HepG2 (cell line): ENCODE data around the gene SLC25A25. TPM values are rescaled to one million over a fixed set of nuclear protein-coding genes. Genes with fewer than 3 reads are reported as not detected.

Source experiments
- ATAC-seq: fragments of 200-7000 bp; cut with Tn5 transposase; 3 replicates; pipeline ENCODE4 v1.9.1; 2020; ENCODE audit warnings: mild to moderate bottlenecking, moderate library complexity
- BruUV-seq: library from RNA; stranded (reverse); fragments of 400-500 nt; replicated peaks from 2 replicates; lab custom pipeline; 2021; lab: Mats Ljungman, UMichigan
- CTCF ChIA-PET: fragments of 300-600 bp; formaldehyde crosslinking; extraction: SDS; loops from one replicate; lab custom pipeline; 2021; ENCODE audit warnings: low total read pairs, inconsistent platforms, low intra/inter-chr PET ratio; lab: Yijun Ruan, JAX
- POLR2A ChIA-PET: fragments of 350-600 bp; sonication (Branson Sonifier 250); formaldehyde crosslinking; loops from one replicate; lab custom pipeline; 2020; ENCODE audit warnings: antibody characterized with exemption, inconsistent platforms; lab: Yijun Ruan, JAX
- DNase-seq: peaks from one replicate; pipeline ENCODE4 v3.0.0-alpha.2; 2015; ENCODE audit warnings: low spot score
- FAIRE-seq: peaks from 3 replicates; lab custom pipeline; 2011; peaks lifted over from hg19 to GRCh38; lab: Jason Lieb, UNC
- H2AFZ ChIP-seq: one replicate; pipeline ENCODE4 v1.6.1; 2011; ENCODE audit warnings: low read length, inconsistent platforms
- H3K27ac ChIP-seq: fragments of 300-600 bp; 3 replicates; pipeline ENCODE4 v1.8.0; 2011; ENCODE audit warnings: mixed run types, mild to moderate bottlenecking, mixed read lengths, low read length, inconsistent platforms; ENCODE audit not compliant: insufficient read depth; ENCODE audit errors: extremely low read length
- H3K27me3 ChIP-seq, 2 experiments: fragments of 200-600 bp in 1 of 2; 2 replicates in 1 of 2; 3 replicates in 1 of 2; pipeline versions ENCODE4 v1.6.0 to v1.8.0; 2011; ENCODE audit warnings: low read length in 2 of 2, mild to moderate bottlenecking in 2 of 2, moderate library complexity in 2 of 2, inconsistent platforms in 1 of 2; ENCODE audit not compliant: insufficient read depth in 2 of 2, control insufficient read depth in 1 of 2
- H3K36me3 ChIP-seq, 2 experiments: fragments of 200-600 bp in 1 of 2; replicated peaks in 1 of 2; 2 replicates in 1 of 2; 3 replicates in 1 of 2; pipeline versions ENCODE4 v1.5.1 to v1.8.0; 2011; ENCODE audit warnings: low read length in 2 of 2, inconsistent platforms in 1 of 2; ENCODE audit not compliant: insufficient read depth in 2 of 2, control insufficient read depth in 1 of 2
- H3K4me1 ChIP-seq: 2 replicates; pipeline ENCODE4 v1.5.1; 2012; ENCODE audit warnings: low read length, inconsistent platforms; ENCODE audit not compliant: insufficient read depth
- H3K4me2 ChIP-seq: 2 replicates; pipeline ENCODE4 v1.6.0; 2011; ENCODE audit warnings: low read depth, low read length, inconsistent platforms
- H3K4me3 ChIP-seq, 3 experiments: fragments of 200-600 bp in 1 of 3; sonication (generic), shearing (Covaris generic) in 1 of 3; replicated peaks in 1 of 3; 2 replicates each; pipeline ENCODE4 v1.5.1; 2011 to 2016; ENCODE audit warnings: low read length in 3 of 3, inconsistent platforms in 2 of 3, low read depth in 2 of 3, mild to moderate bottlenecking in 2 of 3, control low read depth in 1 of 3, mixed read lengths in 1 of 3; ENCODE audit not compliant: insufficient read depth in 1 of 3
- H3K79me2 ChIP-seq: one replicate; pipeline ENCODE4 v1.6.1; 2011; ENCODE audit warnings: low read length, inconsistent platforms; ENCODE audit not compliant: insufficient read depth
- H3K9ac ChIP-seq: 2 replicates; pipeline ENCODE4 v1.6.0; 2011; ENCODE audit warnings: mild to moderate bottlenecking, low read depth, low read length, inconsistent platforms; ENCODE audit not compliant: insufficient read depth
- H3K9me3 ChIP-seq: 2 replicates; pipeline ENCODE4 v1.5.1; 2012; ENCODE audit warnings: mild to moderate bottlenecking, low read length
- H4K20me1 ChIP-seq: 2 replicates; pipeline ENCODE4 v1.6.0; 2011; ENCODE audit warnings: inconsistent platforms, mild to moderate bottlenecking, low read length, moderate library complexity; ENCODE audit not compliant: insufficient read depth
- BRCA1 ChIP-seq: sonication (generic); formaldehyde crosslinking; IDR thresholded peaks from 2 replicates; pipeline ENCODE4 v1.4.0; 2020; ENCODE audit warnings: missing genetic modification reagents
- CTCF ChIP-seq: sonication (generic); formaldehyde crosslinking; IDR thresholded peaks from 2 replicates; pipeline ENCODE4 v1.5.0; 2020; ENCODE audit warnings: mild to moderate bottlenecking, missing genetic modification reagents, moderate library complexity
- MAX ChIP-seq: IDR thresholded peaks from 2 replicates; pipeline ENCODE4 v1.6.1; 2012; ENCODE audit warnings: inconsistent platforms
- NR2F6 ChIP-seq, 2 experiments: IDR thresholded peaks; 2 replicates each; pipeline ENCODE4 v1.6.1; 2016; ENCODE audit warnings: antibody characterized with exemption in 1 of 2, mild to moderate bottlenecking in 1 of 2
- RFXANK ChIP-seq: IDR thresholded peaks from 2 replicates; pipeline ENCODE4 v1.6.1; 2016
- RXRA ChIP-seq: sonication (generic); formaldehyde crosslinking; IDR thresholded peaks from 2 replicates; pipeline ENCODE4 v1.5.1; 2020; ENCODE audit warnings: missing genetic modification reagents
- XRCC5 ChIP-seq: fragments of 200-400 bp; formaldehyde crosslinking; optimal IDR thresholded peaks from 2 replicates; pipeline ENCODE3; 2017; ENCODE audit warnings: mild to moderate bottlenecking, low read length
- ZBTB42 ChIP-seq: sonication (generic); formaldehyde crosslinking; IDR thresholded peaks from 2 replicates; pipeline ENCODE4 v1.5.0; 2020; ENCODE audit warnings: mild to moderate bottlenecking, missing genetic modification reagents
- ZNF362 ChIP-seq: sonication (generic); formaldehyde crosslinking; IDR thresholded peaks from 2 replicates; pipeline ENCODE4 v1.4.0; 2020; ENCODE audit warnings: missing genetic modification reagents, mild to moderate bottlenecking, borderline replicate concordance
- ZNF598 ChIP-seq: sonication (generic); formaldehyde crosslinking; IDR thresholded peaks from 2 replicates; pipeline ENCODE4 v1.5.1; 2020; ENCODE audit warnings: mild to moderate bottlenecking, missing genetic modification reagents, borderline replicate concordance
- ZNF768 ChIP-seq: sonication (generic); formaldehyde crosslinking; IDR thresholded peaks from 2 replicates; pipeline ENCODE4 v1.4.0; 2020; ENCODE audit warnings: missing genetic modification reagents
- WGBS: methylation state at CpG from one replicate; pipeline ENCODE4 v1.1.6; 2017; ENCODE audit warnings: low lambda C conversion rate; 5-methylcytosine and 5-hydroxymethylcytosine counted together
- in situ Hi-C: cut with HindIII; loops from 2 replicates; pipeline ENCODE4 v1.10.0; 2017; ENCODE audit warnings: low pct_unique_long_range_greater_than_20kb; ENCODE audit not compliant: extremely low pct_ligation_motif_present
- intact Hi-C: fragments of 100-400 bp; cut with micrococcal nuclease; formaldehyde crosslinking; loops from one replicate; pipeline ENCODE4 v1.10.0; 2022; ENCODE audit not compliant: unreplicated experiment
- polyA plus RNA-seq, 8 experiments: library from polyadenylated mRNA; depleted of rRNA in 3 of 8; stranded (reverse) in 7 of 8; unstranded in 1 of 8; fragments of >200 nt; fragmentation: Illumina TruSeq in 4 of 8; extraction: Trizol in 4 of 8; gene quantifications; 2 replicates each; pipeline versions ENCODE4 v1.2.1 to v1.2.3, GENCODE V29; 2011 to 2016; ENCODE audit warnings: low read depth in 4 of 8, missing spikeins in 1 of 8, mixed read lengths in 1 of 8; ENCODE audit not compliant: insufficient read depth in 1 of 8
- total RNA-seq, 5 experiments: library from RNA; depleted of rRNA; stranded (reverse); fragments of >200 nt; fragmentation: Illumina TruSeq; extraction: Trizol; gene quantifications; 2 replicates each; pipeline ENCODE4 v1.2.3, GENCODE V29; 2016; ENCODE audit warnings: low read depth in 1 of 5
- TF ChIP-seq, protein P1 (sequence below), 2 experiments: sonication (generic) in 1 of 2; formaldehyde crosslinking in 1 of 2; IDR thresholded peaks; 2 replicates each; pipeline versions ENCODE4 v1.4.0 to v1.6.1; 2018 to 2020; ENCODE audit warnings: missing genetic modification reagents in 2 of 2, borderline replicate concordance in 1 of 2, low read depth in 1 of 2, mild to moderate bottlenecking in 1 of 2, missing biosample characterization in 1 of 2
- TF ChIP-seq, protein P2 (sequence below): sonication (generic); IDR thresholded peaks from 2 replicates; pipeline ENCODE4 v1.6.1; 2016; ENCODE audit warnings: low read depth, borderline replicate concordance

The SLC25A25 gene
- total and polyA plus RNA-seq, 2 of the 13 experiments (the other 11 are each of a cell fraction or from before 2014, with no cell fraction given) = 10.5 to 24.8 TPM

DNA sequence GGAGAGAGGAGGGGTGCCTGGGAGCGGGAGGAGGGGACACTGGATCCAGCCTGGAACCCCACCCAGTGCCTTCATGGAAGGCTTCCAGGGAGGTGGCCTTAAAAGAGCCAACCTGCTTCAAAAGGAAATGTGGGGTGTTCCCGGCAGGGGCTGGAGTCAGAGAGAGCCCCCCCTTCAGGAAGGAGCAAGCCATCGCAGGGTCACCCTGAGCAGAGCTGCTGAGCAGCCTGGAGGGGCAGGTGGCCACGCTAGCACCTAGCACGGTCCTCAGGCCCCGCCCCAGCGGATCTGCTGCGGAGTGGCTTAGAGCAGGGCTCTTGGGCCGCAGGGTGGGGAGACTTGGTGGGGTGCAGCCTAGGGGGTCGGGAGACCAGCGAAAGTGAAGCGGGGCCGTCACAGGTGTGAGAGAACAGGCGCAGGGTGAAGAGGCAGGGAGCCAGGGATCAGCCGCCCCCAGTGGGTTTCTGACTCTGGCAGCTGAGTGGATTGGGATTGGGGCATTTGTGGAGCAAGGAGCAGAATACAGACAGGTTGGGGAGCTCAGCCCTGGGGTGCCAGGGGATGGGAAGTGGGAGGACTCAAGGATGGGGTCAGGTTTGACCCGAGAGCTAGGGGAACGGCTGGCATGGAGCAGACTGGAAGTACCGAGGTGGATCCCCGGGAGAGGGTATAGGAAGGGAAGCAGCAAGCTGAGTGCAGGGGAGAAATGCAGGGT, 82.7 kb downstream of the SLC25A25 start:
- H3K27ac ChIP-seq = no peak overlapping the region
- peaks cover 70% of the 10 kb centered on the region for H3K4me1 ChIP-seq
- FAIRE-seq = no peak
- H2AFZ ChIP-seq = no peak overlapping the region
- WGBS = 23% methylated on average over 18 of the region's 19 CpGs
- no TSS peak for BruUV-seq
- intact Hi-C loops = no loop called here
- no peaks in the 10 kb centered on the region for H3K36me3 ChIP-seq
- peak overlapping the region; percentile 26 for H3K9ac ChIP-seq
- ChIA-PET POLR2A (interaction anchor here (1.0 to 2.3 kb wide), 5 partner anchors 9 to 84 kb away, joined by 3 to 36 read pairs (median 5); partner anchors contain the start of genes BBLN and NAIF1), CTCF (interaction anchor here (0.8 kb wide), 1 partner anchor 33 kb away, joined by 3 read pairs; no protein-coding TSS in a partner anchor)
- in situ Hi-C loops = no loop called here
- DNase-seq = peak; percentile 47
- no peaks in the 10 kb centered on the region for H3K79me2 ChIP-seq
- peak overlapping the region; percentile 71 for H3K4me2 ChIP-seq
- peaks cover 9 to 45% of the 10 kb centered on the region in 2 experiments; a peak in 4 of 5 replicates for H3K27me3 ChIP-seq
- no peaks in the 10 kb centered on the region for H3K9me3 ChIP-seq
- H3K4me3 ChIP-seq = peak overlapping the region in 2 of 3 experiments; percentile 21 to 50; a peak in 1 of 6 replicates
- H4K20me1 ChIP-seq = no peaks in the 10 kb centered on the region
- ATAC-seq = peak; percentile 76
- TF ChIP-seq NR2F6 (IDR thresholded peaks at IDR 0.05) (no peak), NR2F6 (CRISPR knock-in tag; IDR thresholded peaks at IDR 0.05) (peak; percentile 50; the same call in 1 of the 2 replicates), RXRA (CRISPR knock-in tag) (no peak), ZBTB42 (CRISPR knock-in tag) (no peak), MAX (0 out of 2 replicates have a peak, but pooled peaks have one; percentile 31), BRCA1 (CRISPR knock-in tag) (no peak), ZNF598 (CRISPR knock-in tag) (no peak), ZNF362 (CRISPR knock-in tag) (no peak), RFXANK (CRISPR knock-in tag) (no peak), XRCC5 (peak; percentile 69), CTCF (peak; percentile 71), ZNF768 (no peak)
- TF ChIP-seq, protein P1, sequence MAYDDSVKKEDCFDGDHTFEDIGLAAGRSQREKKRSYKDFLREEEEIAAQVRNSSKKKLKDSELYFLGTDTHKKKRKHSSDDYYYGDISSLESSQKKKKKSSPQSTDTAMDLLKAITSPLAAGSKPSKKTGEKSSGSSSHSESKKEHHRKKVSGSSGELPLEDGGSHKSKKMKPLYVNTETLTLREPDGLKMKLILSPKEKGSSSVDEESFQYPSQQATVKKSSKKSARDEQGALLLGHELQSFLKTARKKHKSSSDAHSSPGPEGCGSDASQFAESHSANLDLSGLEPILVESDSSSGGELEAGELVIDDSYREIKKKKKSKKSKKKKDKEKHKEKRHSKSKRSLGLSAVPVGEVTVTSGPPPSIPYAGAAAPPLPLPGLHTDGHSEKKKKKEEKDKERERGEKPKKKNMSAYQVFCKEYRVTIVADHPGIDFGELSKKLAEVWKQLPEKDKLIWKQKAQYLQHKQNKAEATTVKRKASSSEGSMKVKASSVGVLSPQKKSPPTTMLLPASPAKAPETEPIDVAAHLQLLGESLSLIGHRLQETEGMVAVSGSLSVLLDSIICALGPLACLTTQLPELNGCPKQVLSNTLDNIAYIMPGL (CRISPR knock-in tag; IDR thresholded peaks at IDR 0.05; ENCODE audit: borderline replicate concordance in 1 of 2, low read depth in 1 of 2) = 0 out of 4 replicates have a peak, but pooled peaks have one; percentile 21 to 31
- TF ChIP-seq, protein P2, sequence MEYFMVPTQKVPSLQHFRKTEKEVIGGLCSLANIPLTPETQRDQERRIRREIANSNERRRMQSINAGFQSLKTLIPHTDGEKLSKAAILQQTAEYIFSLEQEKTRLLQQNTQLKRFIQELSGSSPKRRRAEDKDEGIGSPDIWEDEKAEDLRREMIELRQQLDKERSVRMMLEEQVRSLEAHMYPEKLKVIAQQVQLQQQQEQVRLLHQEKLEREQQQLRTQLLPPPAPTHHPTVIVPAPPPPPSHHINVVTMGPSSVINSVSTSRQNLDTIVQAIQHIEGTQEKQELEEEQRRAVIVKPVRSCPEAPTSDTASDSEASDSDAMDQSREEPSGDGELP = 0 out of 2 replicates have a peak, but pooled peaks have one; percentile 23
